DMS153 treated with DMSO at 0.1 percent for 48 hours (cell line): ENCODE data around the gene RNF10.
"Not testable (repeated sequence)": the region's sequence is repeated elsewhere in the genome, so short reads cannot be mapped to it uniquely, and the experiment has no call there.

Experiments used
- DNase-seq: peaks from one replicate; lab custom pipeline; 2025; ENCODE audit not compliant: unreplicated experiment; lab: John Stamatoyannopoulos, UW

The RNF10 gene

GRCh38 chr12:120611534-120611933 lies 77.4 kb downstream of the RNF10 start:
- not testable (repeated sequence) for DNase-seq

DNA sequence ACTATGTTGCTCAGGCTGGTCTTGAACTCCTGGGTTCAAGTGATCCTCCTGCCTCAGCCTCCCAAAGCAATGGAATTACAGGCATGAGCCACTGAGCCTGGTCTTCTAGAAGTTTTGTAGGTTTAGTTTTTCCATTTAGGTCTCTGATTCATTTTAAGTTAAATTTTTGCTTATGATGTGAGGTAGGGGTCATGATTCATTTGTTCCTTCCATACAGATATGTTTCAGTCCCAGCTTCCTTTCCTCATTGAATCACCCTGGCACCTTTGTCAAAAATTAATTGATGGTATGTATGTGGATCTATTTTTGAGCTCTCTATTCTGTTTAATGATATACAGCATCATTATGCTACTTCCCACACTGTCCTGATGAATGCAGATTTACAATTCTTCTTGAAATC lies 80.7 kb downstream of the RNF10 start:
- no peak for DNase-seq

DNA sequence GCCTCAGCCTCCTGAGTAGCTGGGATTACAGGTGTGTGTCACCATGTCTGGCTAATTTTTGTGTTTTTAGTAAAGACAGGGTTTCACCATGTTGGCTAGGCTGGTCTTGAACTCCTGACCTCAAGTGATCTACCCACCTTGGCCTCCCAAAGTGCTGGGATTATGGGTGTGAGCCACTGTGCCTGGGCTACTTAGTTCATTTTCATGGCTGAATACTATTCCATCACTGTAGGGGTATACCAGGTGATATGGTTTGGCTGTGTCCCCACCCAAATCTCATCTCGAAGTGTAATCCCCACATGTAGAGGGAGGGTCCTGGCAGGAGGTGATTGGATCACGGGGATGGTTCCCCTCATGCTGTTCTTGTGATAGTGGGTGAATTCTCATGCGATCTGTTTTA lies 83.0 kb downstream of the RNF10 start:
- not testable (repeated sequence) for DNase-seq

GRCh38 chr12:120617767-120618166 lies 83.6 kb downstream of the RNF10 start:
- DNase-seq: not testable (repeated sequence)

DNA sequence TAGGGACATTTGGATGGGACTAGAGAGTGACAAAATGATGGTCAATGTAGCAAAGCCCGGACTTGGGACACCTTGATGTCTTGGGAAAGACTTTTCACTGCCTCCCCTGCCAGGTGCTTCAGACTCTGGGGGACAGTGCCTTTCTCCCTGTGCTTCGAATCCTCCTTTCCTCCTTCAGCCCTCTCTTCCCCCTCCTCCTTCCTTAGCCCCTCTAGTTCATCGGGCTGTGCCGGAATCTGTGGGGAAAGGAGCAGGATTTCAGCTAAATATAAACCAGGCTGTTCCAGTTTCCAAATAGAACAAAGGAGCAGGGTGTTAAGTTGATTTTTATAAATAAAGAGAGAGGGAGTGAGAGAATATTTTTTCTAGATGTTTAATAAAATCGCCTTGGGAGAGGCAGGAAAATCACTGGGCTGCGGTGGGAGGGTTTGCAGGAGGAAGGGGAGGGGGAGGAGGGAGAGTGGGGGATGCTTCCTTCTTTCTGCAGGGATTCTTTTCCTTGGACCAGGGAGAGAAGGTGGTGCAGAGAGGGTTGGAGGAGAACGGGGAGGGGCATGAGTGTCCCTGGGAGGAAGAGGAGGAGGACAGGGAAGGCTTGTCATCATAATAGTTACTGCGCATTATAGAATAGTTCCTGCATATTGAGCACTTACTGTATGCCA lies 84.9 kb downstream of the RNF10 start:
- no peak for DNase-seq

DNA sequence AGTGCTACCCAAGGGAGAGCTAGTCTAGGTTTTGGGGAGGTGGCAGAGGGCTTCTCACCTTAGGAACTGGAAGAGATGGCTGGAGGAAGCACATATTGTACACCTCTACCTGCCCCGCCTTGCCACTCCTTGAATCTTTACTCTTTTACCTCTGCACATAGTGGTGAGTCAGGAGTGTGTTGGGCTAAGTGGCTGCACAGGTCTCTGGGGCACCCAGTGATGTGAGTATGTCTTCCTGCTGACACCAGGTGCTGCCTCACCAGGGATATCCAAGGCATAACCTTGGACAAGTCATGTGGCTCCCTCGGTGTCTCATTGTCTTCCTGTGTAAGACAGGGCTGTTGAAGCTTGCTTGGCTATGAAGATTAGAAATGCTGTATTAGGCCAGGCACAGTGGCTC lies 86.5 kb downstream of the RNF10 start:
- DNase-seq: no peak

- DNase-seq: no peak
Observed at GRCh38 chr12:120625557-120626419, 91.6 kb downstream of the RNF10 start.
